Measurements from ENCODE around the gene ZBTB24.

- TF ChIP-seq POLR2AphosphoS5 (IDR thresholded peaks at IDR 0.05; ENCODE audit: borderline replicate concordance, low read depth, low read length) (no peak), EZH2 (IDR thresholded peaks at IDR 0.05) (no peak)
These were observed 23.3 kb upstream of the ZBTB24 start for GRCh38 chr6:109506314-109506713.
